Measurements from ENCODE around the gene ATP5F1E. TPM values are rescaled to one million over a fixed set of nuclear protein-coding genes. Genes with fewer than 3 reads are reported as not detected.
A peak's percentile ranks its signal among the peaks of the same experiment; 100 is the strongest.

The ATP5F1E gene
- total and polyA plus RNA-seq, 9 of the 15 experiments (the other 6 are each of a cell fraction or from before 2014, with no cell fraction given) = 60.3 to 162 (median 113) TPM

DNA sequence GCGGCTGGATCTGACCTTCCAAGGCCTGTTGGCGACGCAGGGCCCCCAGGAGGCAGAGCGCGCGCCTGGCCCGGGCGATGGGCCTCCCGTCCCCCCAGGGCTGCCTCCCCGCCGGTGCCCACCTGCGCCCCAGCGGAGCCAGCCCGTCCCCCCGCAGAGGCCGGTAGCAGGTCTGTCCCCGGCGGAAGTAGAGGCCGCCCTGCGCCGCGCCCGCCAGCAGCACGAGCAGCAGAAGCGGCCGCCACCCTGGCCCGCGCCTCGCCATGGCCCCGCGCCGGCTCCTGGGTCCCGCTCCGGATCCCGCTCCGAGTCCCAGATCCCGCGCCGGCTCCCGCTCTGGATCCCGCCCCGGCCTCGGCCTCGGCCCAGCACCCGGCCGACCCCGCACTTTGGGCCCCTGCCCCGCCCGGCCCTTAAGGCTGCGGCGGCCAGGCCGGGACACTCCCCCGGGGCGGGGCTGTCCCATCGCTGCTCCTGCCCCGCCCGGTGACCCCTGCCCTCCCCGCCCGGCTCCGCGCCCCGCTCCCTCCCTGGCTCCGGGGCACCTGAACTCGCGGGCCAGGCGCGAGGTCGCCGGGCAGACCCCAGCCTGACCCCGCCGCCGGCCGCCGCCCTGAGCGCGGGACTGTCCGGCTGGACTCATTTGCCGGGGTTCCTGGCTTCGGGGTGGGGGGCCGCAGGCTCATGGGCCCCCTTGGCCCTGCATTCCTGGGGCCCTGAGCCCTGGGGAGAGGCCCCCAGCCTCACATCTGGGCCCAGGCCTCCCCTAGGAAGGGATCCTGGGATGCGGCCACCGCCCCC, 25.1 kb downstream of the ATP5F1E start, which contains the start of gene CTSZ (continued):
- TF ChIP-seq, protein P1, sequence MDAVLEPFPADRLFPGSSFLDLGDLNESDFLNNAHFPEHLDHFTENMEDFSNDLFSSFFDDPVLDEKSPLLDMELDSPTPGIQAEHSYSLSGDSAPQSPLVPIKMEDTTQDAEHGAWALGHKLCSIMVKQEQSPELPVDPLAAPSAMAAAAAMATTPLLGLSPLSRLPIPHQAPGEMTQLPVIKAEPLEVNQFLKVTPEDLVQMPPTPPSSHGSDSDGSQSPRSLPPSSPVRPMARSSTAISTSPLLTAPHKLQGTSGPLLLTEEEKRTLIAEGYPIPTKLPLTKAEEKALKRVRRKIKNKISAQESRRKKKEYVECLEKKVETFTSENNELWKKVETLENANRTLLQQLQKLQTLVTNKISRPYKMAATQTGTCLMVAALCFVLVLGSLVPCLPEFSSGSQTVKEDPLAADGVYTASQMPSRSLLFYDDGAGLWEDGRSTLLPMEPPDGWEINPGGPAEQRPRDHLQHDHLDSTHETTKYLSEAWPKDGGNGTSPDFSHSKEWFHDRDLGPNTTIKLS (IDR thresholded peaks at IDR 0.05; ENCODE audit: borderline replicate concordance, low read depth) = peak; percentile 96; the same call in 1 of the 2 replicates
- TF ChIP-seq POLR2A (conservative IDR thresholded peaks at IDR 0.05) = no peak
- 0 out of 2 replicates have a peak, but pooled peaks have one; percentile 26 for TF ChIP-seq KLF1 (tag; IDR thresholded peaks at IDR 0.05)
- TF ChIP-seq SMAD4 (CRISPR knock-in tag; conservative IDR thresholded peaks at IDR 0.05) = peak; percentile 38
- TF ChIP-seq NELFE (IDR thresholded peaks at IDR 0.05; ENCODE audit: insufficient read depth, insufficient read length) = no peak
- TF ChIP-seq PHF8 (IDR thresholded peaks at IDR 0.05; ENCODE audit: borderline replicate concordance, low read length) = peak; percentile 76; the same call in 1 of the 2 replicates
- 0 out of 2 replicates have a peak, but pooled peaks have one; percentile 17 for TF ChIP-seq MTA3 (IDR thresholded peaks at IDR 0.05; ENCODE audit: borderline replicate concordance)
- peak; percentile 46 for TF ChIP-seq CHD4 (IDR thresholded peaks at IDR 0.05; ENCODE audit: insufficient read depth, insufficient replicate concordance, low read depth, low read length, poor library complexity, severe bottlenecking)
- TF ChIP-seq DIDO1 (tag; IDR thresholded peaks at IDR 0.05; ENCODE audit: low read depth) = no peak
- TF ChIP-seq HMGN3 (IDR thresholded peaks at IDR 0.05; ENCODE audit: borderline replicate concordance, extremely low read depth, insufficient read length, low read depth, low read length) = peak; percentile 5
- TF ChIP-seq, protein P2, sequence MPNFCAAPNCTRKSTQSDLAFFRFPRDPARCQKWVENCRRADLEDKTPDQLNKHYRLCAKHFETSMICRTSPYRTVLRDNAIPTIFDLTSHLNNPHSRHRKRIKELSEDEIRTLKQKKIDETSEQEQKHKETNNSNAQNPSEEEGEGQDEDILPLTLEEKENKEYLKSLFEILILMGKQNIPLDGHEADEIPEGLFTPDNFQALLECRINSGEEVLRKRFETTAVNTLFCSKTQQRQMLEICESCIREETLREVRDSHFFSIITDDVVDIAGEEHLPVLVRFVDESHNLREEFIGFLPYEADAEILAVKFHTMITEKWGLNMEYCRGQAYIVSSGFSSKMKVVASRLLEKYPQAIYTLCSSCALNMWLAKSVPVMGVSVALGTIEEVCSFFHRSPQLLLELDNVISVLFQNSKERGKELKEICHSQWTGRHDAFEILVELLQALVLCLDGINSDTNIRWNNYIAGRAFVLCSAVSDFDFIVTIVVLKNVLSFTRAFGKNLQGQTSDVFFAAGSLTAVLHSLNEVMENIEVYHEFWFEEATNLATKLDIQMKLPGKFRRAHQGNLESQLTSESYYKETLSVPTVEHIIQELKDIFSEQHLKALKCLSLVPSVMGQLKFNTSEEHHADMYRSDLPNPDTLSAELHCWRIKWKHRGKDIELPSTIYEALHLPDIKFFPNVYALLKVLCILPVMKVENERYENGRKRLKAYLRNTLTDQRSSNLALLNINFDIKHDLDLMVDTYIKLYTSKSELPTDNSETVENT (CRISPR knock-in tag; IDR thresholded peaks at IDR 0.05) = 0 out of 2 replicates have a peak, but pooled peaks have one; percentile 39
- peak; percentile 18 for TF ChIP-seq CTCFL (IDR thresholded peaks at IDR 0.05; ENCODE audit: borderline replicate concordance, insufficient read depth, low read depth, low read length, poor library complexity, severe bottlenecking)
- peak; percentile 48 for TF ChIP-seq TBP (optimal IDR thresholded peaks at IDR 0.05; ENCODE audit: low read depth, low read length)
- TF ChIP-seq, protein P3, sequence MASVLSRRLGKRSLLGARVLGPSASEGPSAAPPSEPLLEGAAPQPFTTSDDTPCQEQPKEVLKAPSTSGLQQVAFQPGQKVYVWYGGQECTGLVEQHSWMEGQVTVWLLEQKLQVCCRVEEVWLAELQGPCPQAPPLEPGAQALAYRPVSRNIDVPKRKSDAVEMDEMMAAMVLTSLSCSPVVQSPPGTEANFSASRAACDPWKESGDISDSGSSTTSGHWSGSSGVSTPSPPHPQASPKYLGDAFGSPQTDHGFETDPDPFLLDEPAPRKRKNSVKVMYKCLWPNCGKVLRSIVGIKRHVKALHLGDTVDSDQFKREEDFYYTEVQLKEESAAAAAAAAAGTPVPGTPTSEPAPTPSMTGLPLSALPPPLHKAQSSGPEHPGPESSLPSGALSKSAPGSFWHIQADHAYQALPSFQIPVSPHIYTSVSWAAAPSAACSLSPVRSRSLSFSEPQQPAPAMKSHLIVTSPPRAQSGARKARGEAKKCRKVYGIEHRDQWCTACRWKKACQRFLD (CRISPR knock-in tag; IDR thresholded peaks at IDR 0.05) = 0 out of 2 replicates have a peak, but pooled peaks have one; percentile 24
- peak; percentile 97; the same call in 1 of the 2 replicates for TF ChIP-seq ZNF282 (CRISPR knock-in tag; IDR thresholded peaks at IDR 0.05)
- no peak for TF ChIP-seq NFRKB (IDR thresholded peaks at IDR 0.05; ENCODE audit: low read depth)
- TF ChIP-seq MAZ (CRISPR knock-in tag; conservative IDR thresholded peaks at IDR 0.05 in 1 of 2, IDR thresholded peaks at IDR 0.05 in 1 of 2) = peak; percentile 45 to 91
- peak; percentile 52; the same call in 1 of the 2 replicates for TF ChIP-seq HNRNPL (IDR thresholded peaks at IDR 0.05; ENCODE audit: low read depth, low read length)
